Lower leg skin (tissue), 3 donors: ENCODE data around the gene MED31.

ENCODE experiments used
- CTCF ChIP-seq, 3 donors: fragments of 450-650 bp; IDR thresholded peaks; one replicate each; pipeline ENCODE4 v1.5.1; 2016; ENCODE audit warnings: antibody characterized with exemption in 3 of 3, mild to moderate bottlenecking in 3 of 3, moderate library complexity in 2 of 3
- POLR2A ChIP-seq, 2 donors: fragments of 450-650 bp; IDR thresholded peaks; one replicate each; pipeline ENCODE4 v1.6.1; 2016 to 2017; ENCODE audit warnings: antibody characterized with exemption in 2 of 2, mild to moderate bottlenecking in 1 of 2, moderate library complexity in 1 of 2

GRCh38 chr17:6660805-6661463, 9.5 kb upstream of the MED31 start:
- TF ChIP-seq CTCF (IDR thresholded peaks at IDR 0.05) = no peak
- TF ChIP-seq POLR2A (IDR thresholded peaks at IDR 0.05) = no peak
